ENCODE measurements around the gene FAM187B.

- TF ChIP-seq ZNF274 (IDR thresholded peaks at IDR 0.05; ENCODE audit: low read length) = no peak
- no peak for TF ChIP-seq ZNF274 (tag by site-specific recombination; IDR thresholded peaks at IDR 0.05; ENCODE audit: borderline replicate concordance)
- no peak for TF ChIP-seq ZBTB10 (tag by site-specific recombination; IDR thresholded peaks at IDR 0.05)
- TF ChIP-seq BCL11A (tag by site-specific recombination; IDR thresholded peaks at IDR 0.05; ENCODE audit: low read depth) = no peak
- no peak for TF ChIP-seq CTCF (tag by site-specific recombination; IDR thresholded peaks at IDR 0.05)
- TF ChIP-seq ZNF639 (tag by site-specific recombination; IDR thresholded peaks at IDR 0.05) = no peak
- TF ChIP-seq ZNF585B (tag by site-specific recombination; IDR thresholded peaks at IDR 0.05) = no peak
These were observed 2.6 kb downstream of the FAM187B start for GRCh38 chr19:35225951-35226350.
